Prostate gland (tissue), 2 donors: Measurements from ENCODE around the gene TSPAN33.

ENCODE experiments used
- CTCF ChIP-seq, 4 experiments: fragments of 200-600 bp in 2 of 4; fragments of 450-650 bp in 2 of 4; sonication (generic) in 2 of 4; IDR thresholded peaks; 1 replicate in 3 of 4; 2 replicates in 1 of 4; pipeline ENCODE4 v1.5.1; 2016 to 2019; ENCODE audit warnings: antibody characterized with exemption in 4 of 4, mild to moderate bottlenecking in 2 of 4, moderate library complexity in 2 of 4
- POLR2A ChIP-seq: fragments of 450-650 bp; IDR thresholded peaks from one replicate; pipeline ENCODE4 v1.6.1; 2016; ENCODE audit warnings: antibody characterized with exemption, mild to moderate bottlenecking
- POLR2AphosphoS5 ChIP-seq: sonication (generic); formaldehyde crosslinking; IDR thresholded peaks from one replicate; pipeline ENCODE4 v1.6.1; 2017; ENCODE audit warnings: antibody characterized with exemption

- TF ChIP-seq CTCF (IDR thresholded peaks at IDR 0.05) (no peak), POLR2AphosphoS5 (no peak), POLR2A (no peak)
These were observed 5.9 kb downstream of the TSPAN33 start for GRCh38 chr7:129150199-129150996.
